Stimulated activated CD4-positive, alpha-beta T cell treated with anti-CD3 and anti-CD28 coated beads, Interleukin-1b, Interleukin-23, amount 100 ng/mL, for 4 hours (primary cell): ENCODE data around the gene GATAD2B.
A peak's percentile ranks its signal among the peaks of the same experiment; 100 is the strongest.

Source experiments
- DNase-seq, 2 donors: peaks; one replicate each; pipeline ENCODE4 v3.0.0-alpha.2; 2020; ENCODE audit warnings: low read depth in 2 of 2

Gene GATAD2B

GRCh38 chr1:153922972-153923925 lies at the start of gene GATAD2B:
TSS of gene GATAD2B (minus strand) at chr1:153922972. CDS start at chr1:153828347, 94,625 bp downstream.
- peak; percentile 95 to 98 for DNase-seq

- DNase-seq = no peak
Measured at GRCh38 chr1:153970346-153970745, 47.6 kb upstream of the GATAD2B start.

GRCh38 chr1:153968972-153969371 lies 46.2 kb upstream of the GATAD2B start:
- no peak for DNase-seq

- no peak for DNase-seq
Measured at GRCh38 chr1:153968408-153968807, 45.6 kb upstream of the GATAD2B start.

GRCh38 chr1:153968000-153968363 lies 45.2 kb upstream of the GATAD2B start:
- no peak for DNase-seq

- peak; percentile 60 for DNase-seq
Measured at GRCh38 chr1:153967107-153967999, 44.6 kb upstream of the GATAD2B start, which contains the start of gene CREB3L4. TSS of gene CREB3L4 (plus strand) at chr1:153967902. CDS start at chr1:153968526, 624 bp downstream.

- no peak for DNase-seq
Measured at GRCh38 chr1:153963850-153964331, 41.1 kb upstream of the GATAD2B start.

GRCh38 chr1:153963030-153963849 lies 40.5 kb upstream of the GATAD2B start, which contains the start of gene SLC39A1:
TSS of gene SLC39A1 (minus strand) at chr1:153963537. CDS start at chr1:153962715, 822 bp downstream.
- peak; percentile 88 to 92 for DNase-seq

GRCh38 chr1:153962088-153963029 lies 39.6 kb upstream of the GATAD2B start:
- no peak for DNase-seq

GRCh38 chr1:153961421-153961820 lies 38.6 kb upstream of the GATAD2B start:
- no peak for DNase-seq

- no peak for DNase-seq
Measured at GRCh38 chr1:153960206-153960605, 37.4 kb upstream of the GATAD2B start.

GRCh38 chr1:153959454-153959853 lies 36.7 kb upstream of the GATAD2B start:
- DNase-seq = no peak

GRCh38 chr1:153958961-153959260 lies 36.1 kb upstream of the GATAD2B start:
- DNase-seq = no peak

- peak; percentile 94 to 95 for DNase-seq
Measured at GRCh38 chr1:153958111-153958960, 35.6 kb upstream of the GATAD2B start, which contains the start of gene CRTC2. TSS of gene CRTC2 (minus strand) at chr1:153958612. CDS start at chr1:153958497, 115 bp downstream.

GRCh38 chr1:153957744-153958110 lies 35.0 kb upstream of the GATAD2B start:
- DNase-seq = no peak

- no peak for DNase-seq
Measured at GRCh38 chr1:153956997-153957715, 34.4 kb upstream of the GATAD2B start.

- DNase-seq = no peak
Measured at GRCh38 chr1:153954826-153955225, 32.1 kb upstream of the GATAD2B start.

GRCh38 chr1:153953859-153954365 lies 31.1 kb upstream of the GATAD2B start:
- no peak for DNase-seq
